GM19467 (cell line): Measurements from ENCODE around the gene RNLS.

Experiments used
- ATAC-seq: cut with Tn5 transposase; IDR thresholded peaks from one replicate; pipeline ENCODE4 v1.9.1; 2021; ENCODE audit warnings: mild to moderate bottlenecking, moderate library complexity; ENCODE audit not compliant: unreplicated experiment

The RNLS gene

DNA sequence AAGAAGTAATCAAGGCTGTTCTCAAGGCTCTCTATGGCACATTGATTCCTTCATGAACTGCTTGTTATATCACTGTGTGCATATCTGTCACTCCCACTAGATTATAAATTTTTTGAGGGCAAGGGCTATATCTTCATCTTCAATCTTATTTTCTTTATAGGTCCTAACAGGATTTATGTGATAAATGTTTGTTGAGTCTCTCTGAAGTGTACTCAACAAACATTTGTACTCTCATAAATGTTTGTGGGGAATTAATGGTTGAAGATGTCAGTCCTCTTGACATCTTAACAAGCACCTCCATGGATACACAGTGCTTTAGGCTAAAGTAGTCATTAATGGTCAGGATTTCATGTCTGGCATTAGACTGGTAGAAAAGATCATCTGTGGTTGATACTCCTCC lies 143.2 kb downstream of the RNLS start:
- ATAC-seq: no peak

DNA sequence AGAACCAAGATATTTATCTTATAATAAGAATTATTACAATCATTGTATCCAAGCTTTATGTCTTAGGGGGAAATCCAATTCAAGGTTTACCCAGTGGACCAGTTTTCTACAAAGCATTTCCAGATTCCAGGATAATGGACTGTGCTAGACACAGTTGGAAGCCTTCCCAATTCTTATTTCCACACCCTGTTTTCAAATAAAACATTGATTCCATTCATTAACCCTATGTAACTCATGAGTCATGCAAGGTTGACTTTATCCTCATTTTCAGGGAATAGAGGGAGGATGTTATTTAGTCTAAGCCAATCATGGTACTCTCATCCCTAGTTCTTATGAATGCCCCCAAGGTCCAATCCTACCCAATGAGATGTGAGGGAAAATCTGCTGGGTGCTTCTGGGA lies 145.7 kb downstream of the RNLS start:
- no peak for ATAC-seq

DNA sequence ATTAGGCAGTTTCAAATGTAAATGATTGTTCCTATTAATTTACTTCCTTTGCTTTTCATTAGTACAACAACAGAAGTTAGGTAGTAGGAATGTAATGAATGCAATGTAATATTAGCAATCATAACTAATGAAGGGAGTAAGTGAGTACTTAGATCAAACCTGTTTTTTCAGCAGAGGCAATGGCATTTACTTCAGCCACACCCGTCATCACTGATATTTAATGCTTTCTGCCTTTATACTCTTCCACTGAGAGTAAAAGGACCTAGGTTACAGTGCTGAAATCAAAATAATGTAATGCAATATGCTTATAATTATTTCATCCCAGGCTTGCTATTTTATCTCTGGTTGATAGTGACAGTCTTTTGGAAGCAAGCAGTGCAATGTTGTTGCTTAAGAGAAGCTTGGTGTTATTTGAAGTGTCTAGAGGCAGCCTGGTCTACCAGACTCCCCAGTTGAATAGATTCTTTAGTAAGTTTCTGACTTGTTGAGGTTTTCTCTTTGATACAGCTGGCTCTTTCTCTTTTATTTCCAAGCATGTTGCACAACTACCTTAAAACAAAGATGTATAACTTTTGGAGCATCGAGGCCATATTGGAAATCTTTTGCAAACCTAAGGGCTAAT lies 149.4 kb downstream of the RNLS start:
- ATAC-seq: no peak

DNA sequence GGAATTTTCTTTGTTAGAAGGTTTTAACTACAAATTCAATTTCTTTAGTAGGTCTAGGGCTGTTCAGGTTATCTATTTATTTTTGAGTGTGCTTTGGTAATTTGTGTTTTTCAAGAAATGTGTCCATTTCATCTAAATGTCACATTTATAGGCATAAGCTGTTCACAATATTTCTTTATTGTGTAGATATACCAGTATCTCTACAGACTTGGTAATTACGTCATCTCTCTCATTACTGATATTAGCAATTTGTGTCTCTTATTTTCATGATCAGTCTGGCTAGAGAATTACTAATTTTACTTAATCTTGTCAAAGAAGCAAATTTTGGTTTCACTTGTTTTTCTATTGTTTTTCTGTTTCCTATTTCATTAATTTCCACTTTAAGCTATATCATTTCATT lies 152.0 kb downstream of the RNLS start:
- ATAC-seq: no peak

DNA sequence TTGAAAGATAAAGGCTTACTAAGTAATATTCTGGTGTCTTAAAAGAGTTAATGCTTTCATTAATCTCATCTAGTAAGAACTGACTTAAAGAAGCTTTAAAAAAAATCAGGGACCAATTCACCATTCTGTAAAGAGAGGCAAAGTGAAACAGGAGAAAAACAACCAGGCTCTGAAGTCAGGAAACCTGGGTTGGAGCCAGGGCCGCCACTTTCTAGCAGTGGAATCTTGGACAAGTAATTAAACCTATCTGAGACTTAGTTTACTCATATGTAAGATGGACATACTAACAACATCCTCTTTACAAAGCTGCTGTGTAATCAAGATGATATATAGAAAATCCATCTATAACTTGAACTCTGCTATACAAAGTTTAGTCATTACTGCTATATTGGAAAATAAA lies 154.1 kb downstream of the RNLS start:
- ATAC-seq: no peak

DNA sequence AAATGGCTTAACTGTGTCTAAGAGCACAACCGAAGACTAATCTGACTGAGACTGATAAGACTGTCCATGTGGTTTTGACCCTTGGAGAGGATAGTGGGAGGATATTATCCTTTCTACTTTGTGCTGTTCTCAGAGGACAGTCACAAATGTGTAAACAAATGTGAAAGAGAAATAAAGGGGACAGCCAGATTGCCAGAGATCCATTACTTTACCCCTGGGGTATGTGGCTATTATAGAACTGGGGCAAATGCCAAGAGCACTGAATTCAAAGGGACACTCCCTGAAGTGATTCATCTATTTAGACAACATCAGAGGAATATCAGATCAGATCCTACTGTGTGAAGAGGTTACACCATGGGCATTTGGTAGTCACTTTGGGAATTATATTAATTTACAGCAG lies 154.7 kb downstream of the RNLS start:
- ATAC-seq: no peak

DNA sequence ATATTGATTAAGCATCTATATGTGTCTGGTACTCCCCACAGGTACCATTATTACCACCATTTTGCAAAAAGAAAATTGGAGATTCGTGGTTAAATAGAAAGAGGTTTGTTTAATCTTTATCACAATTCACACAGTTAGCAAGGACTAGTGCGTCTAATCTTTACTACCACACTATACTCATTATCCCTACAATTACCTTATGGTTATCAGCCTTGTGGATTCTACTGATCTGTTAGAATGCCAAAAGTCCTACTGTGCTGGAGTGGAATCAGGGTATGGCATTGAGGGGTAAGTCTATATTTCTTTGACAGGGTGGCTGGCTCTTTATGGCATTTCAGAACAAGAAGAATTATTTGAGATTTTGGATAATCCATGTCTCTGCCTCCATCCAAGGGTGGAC lies 156.1 kb downstream of the RNLS start:
- ATAC-seq: no peak

DNA sequence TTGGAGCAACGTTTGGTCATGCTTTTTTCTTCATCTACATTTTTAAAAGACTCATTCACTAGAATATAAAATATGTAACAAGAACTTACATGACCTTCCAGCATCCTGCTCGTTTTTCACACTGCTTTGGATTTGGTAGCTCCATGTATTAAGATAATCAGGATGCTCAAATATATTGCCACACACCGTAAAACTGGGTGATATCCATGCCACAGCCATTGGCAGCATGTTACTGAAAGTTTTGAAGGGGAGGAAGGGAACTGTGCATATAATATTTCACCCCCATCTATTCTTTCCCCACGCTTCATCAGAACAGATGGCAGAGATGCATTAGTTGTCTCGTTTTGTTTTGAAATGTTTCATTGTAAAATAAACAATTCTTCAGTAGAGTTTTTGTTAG lies 158.2 kb downstream of the RNLS start:
- ATAC-seq: no peak

DNA sequence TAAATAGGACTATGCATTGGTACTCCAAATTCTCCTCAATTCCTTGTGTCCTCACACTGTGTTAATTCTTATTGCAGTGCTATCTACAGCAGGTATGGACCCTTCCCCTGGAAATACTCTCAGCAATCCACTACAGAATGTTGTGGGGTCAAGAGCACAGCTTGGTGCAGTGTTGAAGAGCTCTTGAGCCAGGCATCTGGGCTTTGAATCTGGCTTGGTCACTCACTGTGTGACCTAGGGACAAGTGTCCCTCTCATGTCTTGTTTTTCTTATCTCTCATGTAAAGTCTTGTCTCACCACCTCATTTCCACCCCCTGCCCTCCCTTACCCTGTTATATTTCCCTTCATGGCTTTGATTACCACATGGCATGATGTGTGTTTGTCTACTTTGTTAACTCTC lies 159.4 kb downstream of the RNLS start:
- no peak for ATAC-seq

DNA sequence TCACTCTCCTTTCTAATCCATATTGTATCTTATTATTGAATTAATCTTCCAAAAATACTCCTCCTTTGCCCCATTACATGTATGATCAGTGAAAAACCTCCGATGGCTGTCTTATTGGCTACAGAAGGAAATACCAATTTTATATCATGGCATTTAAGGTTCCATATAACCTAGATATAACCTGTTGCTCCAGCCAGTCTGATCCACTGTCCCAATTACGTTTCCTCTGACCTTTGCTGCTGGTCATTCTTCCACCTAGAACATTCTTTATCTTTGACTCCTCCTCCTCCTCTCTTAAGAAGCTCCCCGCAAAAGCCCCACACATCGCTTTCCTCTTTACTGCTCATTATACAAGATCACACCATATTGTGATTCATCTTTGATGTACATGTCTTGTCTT lies 161.5 kb downstream of the RNLS start:
- no peak for ATAC-seq

DNA sequence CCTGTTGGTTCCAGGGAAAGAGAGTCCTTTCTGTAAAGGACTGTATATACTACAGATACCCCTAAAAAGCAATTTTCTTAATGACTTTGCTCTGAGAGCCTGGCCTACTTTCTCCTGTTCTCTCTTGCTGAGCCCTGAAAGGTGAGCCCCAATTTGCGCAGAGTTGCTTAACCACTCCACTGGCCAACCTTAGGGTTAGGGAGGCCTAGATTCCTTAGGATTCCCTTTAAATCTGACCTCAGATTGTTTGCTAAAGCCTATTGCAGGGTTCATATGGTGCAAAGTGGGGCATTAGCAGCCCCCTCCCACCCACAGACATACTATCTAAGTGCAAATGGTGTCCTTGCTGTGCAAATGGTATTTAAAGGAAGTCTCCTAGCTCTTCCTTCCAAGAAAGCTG lies 164.2 kb downstream of the RNLS start:
- no peak for ATAC-seq

DNA sequence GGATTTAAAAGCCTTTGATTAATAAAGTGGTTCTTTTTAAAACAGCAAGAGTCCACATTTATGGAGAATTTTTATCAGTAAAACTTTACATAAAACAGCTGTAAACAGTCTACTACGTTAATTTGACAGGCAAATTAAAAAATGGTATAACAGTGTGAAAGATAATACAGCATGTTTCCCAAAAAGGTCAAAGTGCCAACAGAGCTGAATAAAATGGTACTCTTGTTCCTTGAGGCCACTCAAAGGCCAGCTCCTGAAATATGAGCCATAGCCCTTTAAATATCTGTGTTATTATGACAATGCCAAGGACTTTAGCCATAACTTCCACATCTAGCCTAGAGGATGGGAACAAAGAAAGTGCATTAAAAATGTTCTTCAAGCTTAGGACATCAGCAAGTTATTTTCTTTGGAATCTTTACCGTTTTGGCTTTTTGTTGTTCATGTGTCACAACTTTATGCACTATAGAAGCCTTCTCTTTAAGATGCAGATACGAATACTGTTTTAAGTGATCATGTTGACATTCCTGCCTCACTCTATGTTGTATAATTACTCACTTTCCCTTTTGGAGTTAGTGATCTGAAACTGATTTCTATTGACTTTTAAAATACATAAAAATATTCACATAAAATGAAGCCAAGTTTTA lies 165.6 kb downstream of the RNLS start:
- no peak for ATAC-seq

DNA sequence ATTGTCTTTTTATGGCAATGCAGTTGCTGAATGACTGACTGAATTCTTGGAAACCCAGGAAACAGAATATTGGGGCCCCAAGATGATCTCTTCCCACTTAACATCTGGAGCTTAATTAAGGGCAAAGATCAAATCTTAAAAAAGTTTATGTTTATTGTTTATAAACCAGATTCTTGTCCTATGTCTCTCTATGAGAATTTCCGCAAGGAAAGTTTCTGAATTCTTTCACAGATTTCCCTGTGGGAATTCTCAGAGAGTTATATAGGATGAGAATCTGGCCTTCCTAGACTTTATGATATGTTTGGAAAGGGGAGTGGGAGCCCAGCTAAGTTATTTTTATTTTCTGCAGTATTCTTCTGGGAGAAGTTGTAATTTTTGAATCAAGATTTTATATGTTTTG lies 166.3 kb downstream of the RNLS start:
- no peak for ATAC-seq

DNA sequence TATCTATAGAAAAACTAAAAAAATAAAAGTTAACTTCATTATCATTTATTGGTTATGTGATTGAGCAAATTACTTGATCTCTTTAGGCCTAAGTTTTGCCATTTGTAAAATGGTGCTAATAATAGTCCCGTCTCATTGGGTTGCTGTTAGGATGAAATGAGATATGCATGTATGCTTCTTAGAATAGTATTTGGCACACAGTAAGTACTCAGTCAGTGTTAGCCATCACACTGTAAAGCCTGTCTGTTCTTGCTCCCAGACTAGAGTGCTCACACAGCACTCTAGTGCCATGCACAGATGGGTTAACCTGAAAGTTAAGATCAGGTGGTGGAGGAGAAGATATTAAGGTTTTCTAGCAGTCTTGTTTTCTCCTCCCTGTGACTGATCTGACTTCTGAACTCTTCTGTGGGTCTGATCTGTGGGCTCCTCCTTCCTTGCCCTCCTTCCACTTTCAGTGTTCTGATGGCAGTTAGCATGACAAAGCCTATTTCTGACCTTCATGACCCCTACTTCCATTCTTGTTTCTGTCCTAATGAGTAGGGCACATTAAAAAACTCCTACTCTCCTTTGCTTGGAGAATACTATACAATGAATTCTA lies 167.5 kb downstream of the RNLS start:
- no peak for ATAC-seq

DNA sequence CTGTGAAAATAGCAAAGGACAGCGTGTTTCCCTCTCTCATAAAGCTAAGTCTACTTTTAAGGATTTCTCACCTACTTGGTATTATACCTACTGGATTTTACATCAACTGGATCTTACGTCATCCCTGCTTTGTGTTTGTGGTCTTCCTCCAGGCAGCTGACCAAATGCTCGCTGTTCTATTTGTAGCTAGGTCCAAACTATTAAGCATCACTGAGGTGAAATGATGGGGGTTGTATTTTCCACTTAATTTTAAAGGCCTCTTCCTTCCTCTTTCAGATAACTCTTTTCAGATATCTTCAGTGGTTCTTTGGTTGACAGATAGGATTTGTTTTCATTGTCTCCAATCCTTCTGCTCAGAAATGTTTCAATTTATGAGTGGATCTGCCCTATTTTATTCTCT lies 169.7 kb downstream of the RNLS start:
- no peak for ATAC-seq

DNA sequence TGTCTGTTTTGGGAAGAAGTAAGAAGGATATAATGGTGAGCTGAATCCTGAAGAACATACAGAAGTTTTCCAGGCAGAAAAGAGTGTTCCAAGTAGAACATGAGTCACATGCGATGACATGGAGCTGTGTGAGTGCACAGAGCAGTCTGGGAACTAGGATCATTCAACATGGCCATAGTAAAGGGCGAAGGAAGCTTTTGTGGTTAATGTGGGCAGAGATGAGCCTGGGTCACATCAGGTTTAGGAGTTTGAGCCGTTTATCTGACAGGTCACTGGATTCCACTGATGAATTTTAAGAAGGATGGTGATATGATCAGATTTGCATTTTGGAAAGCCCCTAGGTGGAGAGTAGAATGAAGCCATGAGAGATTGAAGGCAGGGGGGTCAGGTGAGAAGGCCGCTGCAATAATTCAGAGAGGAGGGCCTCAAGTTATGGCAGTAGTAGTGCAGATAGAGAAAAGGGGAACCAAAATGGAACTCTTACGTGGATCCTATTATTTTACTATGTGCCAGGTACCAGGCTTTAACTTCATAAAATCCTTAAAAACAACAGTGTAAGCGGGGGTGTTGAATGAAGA lies 171.3 kb downstream of the RNLS start:
- ATAC-seq: no peak

DNA sequence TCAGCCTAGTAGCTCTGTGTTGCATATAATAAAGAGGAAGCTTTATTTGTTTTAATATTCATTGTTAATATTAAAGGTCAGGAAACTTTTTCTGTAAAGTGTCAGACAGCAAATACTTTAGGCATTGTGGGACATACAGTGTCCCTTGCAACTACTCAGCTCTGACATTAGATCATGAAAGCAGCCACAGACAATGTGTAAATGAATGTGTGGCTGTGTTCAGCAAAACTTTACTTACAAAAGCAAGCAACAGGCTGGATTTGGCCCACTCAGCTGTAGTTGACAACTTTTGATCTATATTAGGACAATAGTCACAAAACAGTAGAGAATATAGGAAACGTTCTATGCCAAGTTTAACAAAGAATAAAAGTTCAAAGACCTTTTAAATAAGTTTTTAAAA lies 173.3 kb downstream of the RNLS start:
- ATAC-seq: no peak

DNA sequence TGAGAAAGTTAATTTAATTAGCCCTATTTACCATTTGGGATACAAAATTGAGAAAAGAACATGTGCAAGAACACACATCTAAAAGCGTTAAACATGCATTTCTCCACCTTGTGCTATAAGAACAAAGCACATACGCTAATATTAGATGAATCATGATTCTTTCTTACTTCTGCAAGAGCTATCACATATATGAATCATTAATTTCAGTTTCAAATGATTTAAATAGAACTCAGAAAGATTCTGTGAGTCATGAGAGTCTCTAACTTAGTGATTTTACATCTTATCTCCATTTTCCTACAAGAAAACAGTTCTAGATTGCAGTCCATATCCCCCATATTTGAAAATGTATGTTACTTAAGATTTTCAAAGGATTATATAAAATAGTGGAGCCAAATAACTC lies 173.9 kb downstream of the RNLS start:
- ATAC-seq: no peak

DNA sequence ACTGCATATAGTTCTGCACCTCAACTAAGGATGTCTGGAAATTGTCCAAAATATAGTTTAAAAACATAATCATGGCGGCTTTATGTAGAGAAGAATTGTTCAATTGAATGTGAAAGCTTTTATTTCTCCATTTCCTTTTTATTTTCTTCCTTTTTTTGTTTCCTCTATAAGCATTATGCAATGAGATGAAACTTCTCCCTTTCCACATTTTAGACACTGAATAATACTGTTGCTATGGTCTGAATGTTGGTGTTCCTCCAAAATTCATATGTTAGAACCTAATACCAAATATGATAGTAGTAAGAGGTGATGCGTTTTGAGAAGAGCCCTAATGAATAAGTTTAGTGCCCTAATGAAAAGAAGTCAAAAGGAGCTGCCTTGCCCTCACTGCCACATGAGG lies 175.0 kb downstream of the RNLS start:
- ATAC-seq: no peak

DNA sequence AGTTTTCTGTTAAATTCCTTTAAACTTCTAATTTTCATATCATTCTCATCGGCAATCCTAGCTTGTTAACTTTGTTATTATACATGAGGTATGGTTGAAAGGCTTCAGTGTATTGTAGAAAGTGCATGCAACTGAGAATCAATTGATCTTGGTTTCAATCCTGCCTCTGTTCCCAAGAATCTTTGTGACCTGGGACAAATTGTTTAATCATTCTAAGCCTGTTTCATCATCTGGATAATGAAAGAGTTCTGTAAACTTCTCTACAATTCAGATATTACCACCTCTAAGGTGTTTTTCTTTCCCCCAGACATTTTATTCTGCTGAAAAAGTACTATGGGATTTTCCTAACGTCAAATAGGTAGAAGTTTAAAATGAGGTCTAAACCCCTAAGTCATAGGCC lies 179.0 kb downstream of the RNLS start:
- ATAC-seq: no peak

DNA sequence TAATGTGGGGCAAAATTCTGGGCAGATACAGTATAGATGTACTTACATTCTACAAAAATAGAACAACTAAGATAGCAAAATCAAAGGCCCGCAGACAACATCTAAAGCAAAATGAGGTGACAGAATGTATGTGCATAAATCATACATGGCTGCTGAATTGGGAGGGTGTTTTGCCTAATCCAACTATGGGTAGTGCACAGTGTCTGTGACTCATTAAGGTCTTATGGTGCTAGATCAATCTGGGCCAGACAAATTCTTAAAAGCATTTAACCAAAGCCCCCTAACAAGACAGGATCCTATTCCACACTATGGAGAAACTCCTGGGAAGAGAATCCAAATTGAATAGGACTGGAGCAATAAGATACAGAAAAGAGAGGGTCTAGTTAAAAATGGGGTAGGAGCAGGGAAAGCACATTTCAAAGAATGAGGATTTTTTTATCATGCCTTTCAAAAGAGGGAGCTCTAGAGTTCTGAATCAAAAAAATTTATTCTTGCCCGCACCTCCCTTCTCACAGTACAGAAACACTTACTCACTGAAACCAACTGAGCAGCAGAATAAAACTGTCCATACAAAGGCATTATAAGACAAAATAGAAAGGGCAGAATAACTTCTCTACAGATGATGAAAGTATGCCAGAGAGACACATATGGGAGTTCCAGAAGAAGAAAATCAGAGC lies 181.3 kb downstream of the RNLS start:
- ATAC-seq: no peak

DNA sequence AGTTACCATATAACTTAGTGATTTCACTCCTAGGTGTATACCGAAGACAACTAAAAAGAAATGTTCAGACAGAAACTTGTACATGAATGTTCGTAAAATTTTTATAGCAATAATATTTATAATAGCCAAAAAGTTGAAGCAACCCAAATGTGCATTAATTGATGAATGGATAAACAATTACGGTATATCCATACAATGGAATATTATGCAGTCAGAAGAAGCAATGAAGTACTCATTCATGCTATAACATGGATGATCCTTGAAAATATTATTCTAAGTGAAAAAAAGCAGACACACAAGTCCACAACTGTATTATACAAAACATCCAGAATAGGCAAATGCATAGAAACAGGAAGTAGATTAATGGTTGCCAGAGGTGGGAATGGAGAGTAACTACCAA lies 183.9 kb downstream of the RNLS start:
- no peak for ATAC-seq
